HG03342 (cell line): ENCODE data around the gene METTL25.

ENCODE experiments used
- ATAC-seq: cut with Tn5 transposase; IDR thresholded peaks from one replicate; pipeline ENCODE4 v1.9.1; 2021; ENCODE audit warnings: mild to moderate bottlenecking, moderate library complexity; ENCODE audit not compliant: unreplicated experiment

The METTL25 gene

GRCh38 chr12:82406651-82407050 is 48.3 kb downstream of the METTL25 start:
- no peak for ATAC-seq

- no peak for ATAC-seq
These were observed 49.2 kb downstream of the METTL25 start for GRCh38 chr12:82407481-82407880.

GRCh38 chr12:82408844-82409243 is 50.5 kb downstream of the METTL25 start:
- no peak for ATAC-seq

- ATAC-seq = no peak
These were observed 53.4 kb downstream of the METTL25 start for GRCh38 chr12:82411546-82412230.

- no peak for ATAC-seq
These were observed 53.9 kb downstream of the METTL25 start for GRCh38 chr12:82412246-82412645.

- ATAC-seq = no peak
These were observed 55.7 kb downstream of the METTL25 start for GRCh38 chr12:82414044-82414443.

GRCh38 chr12:82414926-82415325 is 56.6 kb downstream of the METTL25 start:
- no peak for ATAC-seq

GRCh38 chr12:82415402-82415801 is 57.1 kb downstream of the METTL25 start:
- no peak for ATAC-seq

GRCh38 chr12:82425241-82425640 is 66.9 kb downstream of the METTL25 start:
- ATAC-seq = no peak

GRCh38 chr12:82426081-82426480 is 67.8 kb downstream of the METTL25 start:
- ATAC-seq = no peak

- ATAC-seq = no peak
These were observed 68.3 kb downstream of the METTL25 start for GRCh38 chr12:82426586-82426985.

- no peak for ATAC-seq
These were observed 72.3 kb downstream of the METTL25 start for GRCh38 chr12:82430541-82431145.

GRCh38 chr12:82434392-82434911 is 76.1 kb downstream of the METTL25 start:
- no peak for ATAC-seq

- no peak for ATAC-seq
These were observed 78.0 kb downstream of the METTL25 start for GRCh38 chr12:82436354-82436753.

- no peak for ATAC-seq
These were observed 79.4 kb downstream of the METTL25 start for GRCh38 chr12:82437744-82438143.

GRCh38 chr12:82438356-82438755 is 80.0 kb downstream of the METTL25 start:
- ATAC-seq = peak; percentile 74

- ATAC-seq = no peak
These were observed 82.6 kb downstream of the METTL25 start for GRCh38 chr12:82440885-82441284.

GRCh38 chr12:82448911-82449578 is 90.7 kb downstream of the METTL25 start:
- no peak for ATAC-seq

GRCh38 chr12:82456633-82457032 is 98.3 kb downstream of the METTL25 start:
- ATAC-seq = no peak

- no peak for ATAC-seq
These were observed 99.8 kb downstream of the METTL25 start for GRCh38 chr12:82458101-82458500.

- ATAC-seq = no peak
These were observed 103.1 kb downstream of the METTL25 start for GRCh38 chr12:82461393-82461792.

GRCh38 chr12:82461836-82462235 is 103.5 kb downstream of the METTL25 start:
- peak; percentile 51 for ATAC-seq
